HG02870 (cell line): ENCODE results near the gene EN2.

Source experiments
- ATAC-seq: cut with Tn5 transposase; IDR thresholded peaks from one replicate; pipeline ENCODE4 v1.9.1; 2021; ENCODE audit warnings: mild to moderate bottlenecking, moderate library complexity; ENCODE audit not compliant: unreplicated experiment

Gene EN2

GRCh38 chr7:155484483-155485399, 26.8 kb downstream of the EN2 start:
- no peak for ATAC-seq

GRCh38 chr7:155486783-155487508, 29.0 kb downstream of the EN2 start:
- ATAC-seq: no peak

- no peak for ATAC-seq
Measured at GRCh38 chr7:155487509-155488482, 29.9 kb downstream of the EN2 start.

- ATAC-seq: no peak
Measured at GRCh38 chr7:155488483-155489127, 30.7 kb downstream of the EN2 start.

GRCh38 chr7:155489158-155489840, 31.4 kb downstream of the EN2 start:
- ATAC-seq: no peak

GRCh38 chr7:155489862-155490696, 32.1 kb downstream of the EN2 start:
- ATAC-seq: no peak

GRCh38 chr7:155490697-155491628, 33.0 kb downstream of the EN2 start:
- ATAC-seq: peak; percentile 57

- no peak for ATAC-seq
Measured at GRCh38 chr7:155491812-155492211, 33.9 kb downstream of the EN2 start.

- ATAC-seq: no peak
Measured at GRCh38 chr7:155493744-155494538, 36.0 kb downstream of the EN2 start.

- ATAC-seq: no peak
Measured at GRCh38 chr7:155494551-155494950, 36.6 kb downstream of the EN2 start.

GRCh38 chr7:155495440-155496248, 37.7 kb downstream of the EN2 start:
- ATAC-seq: no peak

- ATAC-seq: no peak
Measured at GRCh38 chr7:155496267-155497005, 38.5 kb downstream of the EN2 start.

GRCh38 chr7:155497149-155497901, 39.4 kb downstream of the EN2 start:
- ATAC-seq: no peak

- no peak for ATAC-seq
Measured at GRCh38 chr7:155505422-155505793, 47.5 kb downstream of the EN2 start.

GRCh38 chr7:155506854-155507337, 49.0 kb downstream of the EN2 start:
- no peak for ATAC-seq
